ENCODE results near the gene SBNO1. TPM values are rescaled to one million over a fixed set of nuclear protein-coding genes. Genes with fewer than 3 reads are reported as not detected.

Gene SBNO1
- total RNA-seq, 1 experiment from 2014 or later = 43.8 TPM

GRCh38 chr12:123254853-123255446 is 109.7 kb downstream of the SBNO1 start:
- Histone ChIP-seq H3K9ac (ENCODE audit: low read length) (no peak overlapping the region), H3K79me2 (ENCODE audit: insufficient read depth, low read length) (peaks cover 35% of the 10 kb centered on the region), H4K20me1 (ENCODE audit: insufficient read depth) (no peaks in the 10 kb centered on the region), H3K4me3 (replicated peaks in 1 of 2; ENCODE audit: low read depth in 1 of 2, low read length in 2 of 2) (no peak overlapping the region), H2AFZ (ENCODE audit: low read depth, low read length, poor library complexity, severe bottlenecking) (no peak overlapping the region), H3K4me2 (ENCODE audit: low read length) (no peak overlapping the region), H3K4me1 (ENCODE audit: control insufficient read depth in 1 of 2, insufficient read depth in 2 of 2, low read length in 2 of 2) (peaks cover 19 to 22% of the 10 kb centered on the region in 2 experiments), H3K36me3 (ENCODE audit: control insufficient read depth in 1 of 2, insufficient read depth in 2 of 2, low read length in 2 of 2) (peaks cover 15 to 29% of the 10 kb centered on the region in 2 experiments; a peak in 3 of 4 replicates), H3K27ac (ENCODE audit: low read depth, low read length) (no peak overlapping the region), H3K9me2 (ENCODE audit: insufficient read depth) (no peaks in the 10 kb centered on the region), H3K27me3 (ENCODE audit: insufficient read depth, low read length) (no peaks in the 10 kb centered on the region), H3K9me3 (ENCODE audit: control insufficient read depth in 1 of 2, insufficient read depth in 1 of 2, low read depth in 1 of 2, low read length in 2 of 2) (no peaks in the 10 kb centered on the region)
- ChIA-PET POLR2A (no interaction called here), CTCF (no interaction called here), RAD21 (ENCODE audit: low non-redundant PET in 1 of 2, low total read pairs in 2 of 2, uncharacterized antibody in 2 of 2, unreplicated experiment in 2 of 2) (no interaction called here)
- TF ChIP-seq ATF3 (IDR thresholded peaks at IDR 0.05) = no peak
- no peak for TF ChIP-seq MAX (IDR thresholded peaks at IDR 0.05)
- no peak for TF ChIP-seq ZBTB33 (IDR thresholded peaks at IDR 0.05; ENCODE audit: extremely low read depth, insufficient replicate concordance, low read length)
- no peak for TF ChIP-seq TCF7L2 (IDR thresholded peaks at IDR 0.05; ENCODE audit: borderline replicate concordance, extremely low read depth, insufficient read depth, insufficient read length)
- no peak for TF ChIP-seq POLR2A (IDR thresholded peaks at IDR 0.05; ENCODE audit: borderline replicate concordance, extremely low read depth, insufficient read depth, insufficient read length)
- no peak for TF ChIP-seq POLR2AphosphoS5 (IDR thresholded peaks at IDR 0.05; ENCODE audit: low read depth, low read length)
- no peak for TF ChIP-seq FOSL1 (IDR thresholded peaks at IDR 0.05; ENCODE audit: low read depth)
- TF ChIP-seq ELF1 (IDR thresholded peaks at IDR 0.05; ENCODE audit: borderline replicate concordance, low read depth) = no peak
- TF ChIP-seq CTCF (IDR thresholded peaks at IDR 0.05 in 2 of 3, conservative IDR thresholded peaks at IDR 0.05 in 1 of 3; ENCODE audit: borderline replicate concordance in 1 of 3, insufficient read depth in 1 of 3, low read depth in 2 of 3, low read length in 2 of 3) = no peak
- BruUV-seq (replicated peaks) = no TSS peak
- intact Hi-C loops (cut with micrococcal nuclease) = no loop called here
- DNase-seq (ENCODE audit: low read depth, low spot score) (no peak), ATAC-seq (no peak)

Measured in HCT116 (cell line).